GM23338 (cell line): ENCODE measurements around the gene IRAK1. TPM values are rescaled to one million over a fixed set of nuclear protein-coding genes. Genes with fewer than 3 reads are reported as not detected.

Experiments used
- ATAC-seq: fragments of 200-7000 bp; cut with Tn5 transposase; 3 replicates; pipeline ENCODE4 v1.9.1; 2020
- DNase-seq: peaks from one replicate; pipeline ENCODE4 v3.0.0-alpha.2; 2015; ENCODE audit warnings: low spot score
- H2AFZ ChIP-seq: fragments of 200-600 bp; sonication (generic); 2 replicates; pipeline ENCODE4 v1.8.0; 2016; ENCODE audit warnings: antibody characterized with exemption, mild to moderate bottlenecking, moderate library complexity
- H3F3A ChIP-seq: fragments of 200-600 bp; sonication (generic); replicated peaks from 2 replicates; pipeline ENCODE4 v1.8.0; 2017; ENCODE audit warnings: antibody characterized with exemption, mixed run types, low read depth
- H3K27ac ChIP-seq: fragments of 200-600 bp; sonication (generic); 2 replicates; pipeline ENCODE4 v1.6.1; 2016; ENCODE audit warnings: low read depth
- H3K27me3 ChIP-seq: fragments of 200-600 bp; sonication (generic); 2 replicates; pipeline ENCODE4 v1.8.0; 2016; ENCODE audit warnings: mild to moderate bottlenecking, mixed run types, moderate library complexity; ENCODE audit not compliant: insufficient read depth
- H3K36me3 ChIP-seq: fragments of 200-600 bp; sonication (generic); 2 replicates; pipeline ENCODE4 v1.8.0; 2016; ENCODE audit warnings: mild to moderate bottlenecking; ENCODE audit not compliant: insufficient read depth
- H3K4me1 ChIP-seq: fragments of 200-600 bp; sonication (generic); 2 replicates; pipeline ENCODE4 v1.8.0; 2016; ENCODE audit warnings: mild to moderate bottlenecking, moderate library complexity; ENCODE audit not compliant: insufficient read depth
- H3K4me2 ChIP-seq: fragments of 200-600 bp; sonication (generic); 2 replicates; pipeline ENCODE4 v1.7.1; 2017; ENCODE audit warnings: mixed run types
- H3K4me3 ChIP-seq: fragments of 200-600 bp; sonication (generic); 2 replicates; pipeline ENCODE4 v1.6.1; 2016; ENCODE audit warnings: mixed run types
- H3K79me2 ChIP-seq: fragments of 200-600 bp; sonication (generic); replicated peaks from 2 replicates; pipeline ENCODE4 v1.8.0; 2017; ENCODE audit warnings: mild to moderate bottlenecking; ENCODE audit not compliant: insufficient read depth
- H3K9me2 ChIP-seq: fragments of 200-600 bp; sonication (generic); 2 replicates; pipeline ENCODE4 v1.8.0; 2017; ENCODE audit not compliant: insufficient read depth
- H4K20me1 ChIP-seq: fragments of 200-600 bp; sonication (generic); replicated peaks from 2 replicates; pipeline ENCODE4 v1.8.0; 2017; ENCODE audit warnings: mild to moderate bottlenecking; ENCODE audit not compliant: insufficient read depth
- H3K27ac Mint-ChIP-seq: 2 replicates; pipeline ENCODE4 v1.8.0; 2020; ENCODE audit warnings: inconsistent platforms, mild to moderate bottlenecking, moderate library complexity, mixed read lengths
- H3K27me3 Mint-ChIP-seq: 3 replicates; pipeline ENCODE4 v1.8.0; 2022; ENCODE audit warnings: low read depth, mild to moderate bottlenecking, moderate library complexity, mixed read lengths, inconsistent platforms; ENCODE audit not compliant: insufficient read depth, poor library complexity
- H3K36me3 Mint-ChIP-seq: 3 replicates; pipeline ENCODE4 v1.8.0; 2021; ENCODE audit warnings: low read depth, mild to moderate bottlenecking, inconsistent platforms, moderate library complexity, mixed read lengths
- H3K4me1 Mint-ChIP-seq: 3 replicates; pipeline ENCODE4 v1.8.0; 2020; ENCODE audit warnings: mild to moderate bottlenecking, inconsistent platforms, mixed read lengths
- H3K4me3 Mint-ChIP-seq: 3 replicates; pipeline ENCODE4 v1.8.0; 2021; ENCODE audit warnings: moderate library complexity, mild to moderate bottlenecking, inconsistent platforms, mixed read lengths
- H3K9me3 Mint-ChIP-seq: 3 replicates; pipeline ENCODE4 v1.8.0; 2020; ENCODE audit warnings: moderate library complexity, mild to moderate bottlenecking, inconsistent platforms, mixed read lengths
- CREB1 ChIP-seq: fragments of 250-450 bp; sonication (Bioruptor Pico); IDR thresholded peaks from 2 replicates; pipeline ENCODE4 v1.5.0; 2020; ENCODE audit warnings: low read depth, mild to moderate bottlenecking, moderate library complexity
- EZH2phosphoT487 ChIP-seq: fragments of 200-600 bp; sonication (generic); IDR thresholded peaks from one replicate; pipeline ENCODE4 v1.8.1; 2018; ENCODE audit warnings: antibody characterized with exemption; ENCODE audit not compliant: unreplicated experiment
- JUNB ChIP-seq: IDR thresholded peaks from one replicate; pipeline ENCODE4 v1.6.1; 2016; ENCODE audit warnings: antibody characterized with exemption; ENCODE audit not compliant: unreplicated experiment
- NANOG ChIP-seq: IDR thresholded peaks from 2 replicates; pipeline ENCODE4 v1.6.1; 2016; ENCODE audit warnings: antibody characterized with exemption, borderline replicate concordance
- POLR2AphosphoS5 ChIP-seq: IDR thresholded peaks from 2 replicates; pipeline ENCODE4 v1.6.1; 2016; ENCODE audit warnings: antibody characterized with exemption, low read depth
- STAT1 ChIP-seq: IDR thresholded peaks from one replicate; pipeline ENCODE4 v1.6.1; 2016; ENCODE audit warnings: antibody characterized with exemption; ENCODE audit not compliant: unreplicated experiment
- ZNF114 ChIP-seq: fragments of 250-450 bp; sonication (Bioruptor Pico); IDR thresholded peaks from 2 replicates; pipeline ENCODE4 v1.5.0; 2020; ENCODE audit warnings: mild to moderate bottlenecking, moderate library complexity
- ZNF331 ChIP-seq: fragments of 250-450 bp; sonication (Bioruptor Pico); IDR thresholded peaks from 2 replicates; pipeline ENCODE4 v1.5.0; 2020; ENCODE audit warnings: low read depth, mild to moderate bottlenecking, moderate library complexity
- polyA plus RNA-seq: library from polyadenylated mRNA; unstranded; fragments of >200 nt; fragmentation: Nextera tagmentation; extraction: Ambion mirVana; gene quantifications from 2 replicates; pipeline ENCODE4 v1.2.1, GENCODE V29; 2016
- total RNA-seq: library from RNA; depleted of rRNA; stranded (reverse); fragments of >200 nt; shearing (Covaris generic); gene quantifications from 2 replicates; pipeline ENCODE4 v1.2.3, GENCODE V29; 2014
- TF ChIP-seq, protein P1 (sequence below): IDR thresholded peaks from 2 replicates; pipeline ENCODE4 v1.6.1; 2016; ENCODE audit warnings: antibody characterized with exemption
- TF ChIP-seq, protein P2 (sequence below): IDR thresholded peaks from one replicate; pipeline ENCODE4 v1.6.1; 2018; ENCODE audit warnings: antibody characterized with exemption; ENCODE audit not compliant: unreplicated experiment
- TF ChIP-seq, protein P3 (sequence below): fragments of 250-450 bp; sonication (Bioruptor Pico); IDR thresholded peaks from 2 replicates; pipeline ENCODE4 v1.5.0; 2020; ENCODE audit warnings: mild to moderate bottlenecking, moderate library complexity
- TF ChIP-seq, protein P4 (sequence below), 2 experiments: fragments of 200-600 bp in 1 of 2; sonication (generic) in 1 of 2; conservative IDR thresholded peaks; 2 replicates each; pipeline versions ENCODE4 v1.5.1 to v1.6.1; 2016 to 2017; ENCODE audit warnings: antibody characterized with exemption in 2 of 2, low read depth in 2 of 2, mild to moderate bottlenecking in 2 of 2, moderate library complexity in 1 of 2

IRAK1 gene
- total and polyA plus RNA-seq, 2 experiments from 2014 or later = 21.6 to 38.0 TPM

GRCh38 chrX:154068560-154068959 lies 48.9 kb upstream of the IRAK1 start:
- peaks cover 7% of the 10 kb centered on the region for H3K4me1 Mint-ChIP-seq
- Histone ChIP-seq H4K20me1 (no peaks in the 10 kb centered on the region; the same call in 1 of the 2 replicates), H3K27ac (no peak overlapping the region), H3K27me3 (no peaks in the 10 kb centered on the region), H3F3A (no peaks in the 10 kb centered on the region), H2AFZ (no peak overlapping the region), H3K4me1 (no peaks in the 10 kb centered on the region), H3K4me2 (no peak overlapping the region), H3K9me2 (no peaks in the 10 kb centered on the region), H3K4me3 (no peak overlapping the region), H3K36me3 (no peaks in the 10 kb centered on the region), H3K79me2 (peaks cover 80% of the 10 kb centered on the region)
- TF ChIP-seq CREB1 = no peak
- no peak for TF ChIP-seq ZNF331 (CRISPR knock-in tag)
- no peak for TF ChIP-seq JUNB
- no peak for TF ChIP-seq POLR2AphosphoS5
- no peak for TF ChIP-seq STAT1
- no peak for TF ChIP-seq ZNF114
- no peak for TF ChIP-seq EZH2phosphoT487
- TF ChIP-seq, protein P1, sequence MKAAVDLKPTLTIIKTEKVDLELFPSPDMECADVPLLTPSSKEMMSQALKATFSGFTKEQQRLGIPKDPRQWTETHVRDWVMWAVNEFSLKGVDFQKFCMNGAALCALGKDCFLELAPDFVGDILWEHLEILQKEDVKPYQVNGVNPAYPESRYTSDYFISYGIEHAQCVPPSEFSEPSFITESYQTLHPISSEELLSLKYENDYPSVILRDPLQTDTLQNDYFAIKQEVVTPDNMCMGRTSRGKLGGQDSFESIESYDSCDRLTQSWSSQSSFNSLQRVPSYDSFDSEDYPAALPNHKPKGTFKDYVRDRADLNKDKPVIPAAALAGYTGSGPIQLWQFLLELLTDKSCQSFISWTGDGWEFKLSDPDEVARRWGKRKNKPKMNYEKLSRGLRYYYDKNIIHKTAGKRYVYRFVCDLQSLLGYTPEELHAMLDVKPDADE = no peak
- TF ChIP-seq, protein P2, sequence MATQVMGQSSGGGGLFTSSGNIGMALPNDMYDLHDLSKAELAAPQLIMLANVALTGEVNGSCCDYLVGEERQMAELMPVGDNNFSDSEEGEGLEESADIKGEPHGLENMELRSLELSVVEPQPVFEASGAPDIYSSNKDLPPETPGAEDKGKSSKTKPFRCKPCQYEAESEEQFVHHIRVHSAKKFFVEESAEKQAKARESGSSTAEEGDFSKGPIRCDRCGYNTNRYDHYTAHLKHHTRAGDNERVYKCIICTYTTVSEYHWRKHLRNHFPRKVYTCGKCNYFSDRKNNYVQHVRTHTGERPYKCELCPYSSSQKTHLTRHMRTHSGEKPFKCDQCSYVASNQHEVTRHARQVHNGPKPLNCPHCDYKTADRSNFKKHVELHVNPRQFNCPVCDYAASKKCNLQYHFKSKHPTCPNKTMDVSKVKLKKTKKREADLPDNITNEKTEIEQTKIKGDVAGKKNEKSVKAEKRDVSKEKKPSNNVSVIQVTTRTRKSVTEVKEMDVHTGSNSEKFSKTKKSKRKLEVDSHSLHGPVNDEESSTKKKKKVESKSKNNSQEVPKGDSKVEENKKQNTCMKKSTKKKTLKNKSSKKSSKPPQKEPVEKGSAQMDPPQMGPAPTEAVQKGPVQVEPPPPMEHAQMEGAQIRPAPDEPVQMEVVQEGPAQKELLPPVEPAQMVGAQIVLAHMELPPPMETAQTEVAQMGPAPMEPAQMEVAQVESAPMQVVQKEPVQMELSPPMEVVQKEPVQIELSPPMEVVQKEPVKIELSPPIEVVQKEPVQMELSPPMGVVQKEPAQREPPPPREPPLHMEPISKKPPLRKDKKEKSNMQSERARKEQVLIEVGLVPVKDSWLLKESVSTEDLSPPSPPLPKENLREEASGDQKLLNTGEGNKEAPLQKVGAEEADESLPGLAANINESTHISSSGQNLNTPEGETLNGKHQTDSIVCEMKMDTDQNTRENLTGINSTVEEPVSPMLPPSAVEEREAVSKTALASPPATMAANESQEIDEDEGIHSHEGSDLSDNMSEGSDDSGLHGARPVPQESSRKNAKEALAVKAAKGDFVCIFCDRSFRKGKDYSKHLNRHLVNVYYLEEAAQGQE = no peak
- TF ChIP-seq NANOG = no peak
- TF ChIP-seq, protein P3, sequence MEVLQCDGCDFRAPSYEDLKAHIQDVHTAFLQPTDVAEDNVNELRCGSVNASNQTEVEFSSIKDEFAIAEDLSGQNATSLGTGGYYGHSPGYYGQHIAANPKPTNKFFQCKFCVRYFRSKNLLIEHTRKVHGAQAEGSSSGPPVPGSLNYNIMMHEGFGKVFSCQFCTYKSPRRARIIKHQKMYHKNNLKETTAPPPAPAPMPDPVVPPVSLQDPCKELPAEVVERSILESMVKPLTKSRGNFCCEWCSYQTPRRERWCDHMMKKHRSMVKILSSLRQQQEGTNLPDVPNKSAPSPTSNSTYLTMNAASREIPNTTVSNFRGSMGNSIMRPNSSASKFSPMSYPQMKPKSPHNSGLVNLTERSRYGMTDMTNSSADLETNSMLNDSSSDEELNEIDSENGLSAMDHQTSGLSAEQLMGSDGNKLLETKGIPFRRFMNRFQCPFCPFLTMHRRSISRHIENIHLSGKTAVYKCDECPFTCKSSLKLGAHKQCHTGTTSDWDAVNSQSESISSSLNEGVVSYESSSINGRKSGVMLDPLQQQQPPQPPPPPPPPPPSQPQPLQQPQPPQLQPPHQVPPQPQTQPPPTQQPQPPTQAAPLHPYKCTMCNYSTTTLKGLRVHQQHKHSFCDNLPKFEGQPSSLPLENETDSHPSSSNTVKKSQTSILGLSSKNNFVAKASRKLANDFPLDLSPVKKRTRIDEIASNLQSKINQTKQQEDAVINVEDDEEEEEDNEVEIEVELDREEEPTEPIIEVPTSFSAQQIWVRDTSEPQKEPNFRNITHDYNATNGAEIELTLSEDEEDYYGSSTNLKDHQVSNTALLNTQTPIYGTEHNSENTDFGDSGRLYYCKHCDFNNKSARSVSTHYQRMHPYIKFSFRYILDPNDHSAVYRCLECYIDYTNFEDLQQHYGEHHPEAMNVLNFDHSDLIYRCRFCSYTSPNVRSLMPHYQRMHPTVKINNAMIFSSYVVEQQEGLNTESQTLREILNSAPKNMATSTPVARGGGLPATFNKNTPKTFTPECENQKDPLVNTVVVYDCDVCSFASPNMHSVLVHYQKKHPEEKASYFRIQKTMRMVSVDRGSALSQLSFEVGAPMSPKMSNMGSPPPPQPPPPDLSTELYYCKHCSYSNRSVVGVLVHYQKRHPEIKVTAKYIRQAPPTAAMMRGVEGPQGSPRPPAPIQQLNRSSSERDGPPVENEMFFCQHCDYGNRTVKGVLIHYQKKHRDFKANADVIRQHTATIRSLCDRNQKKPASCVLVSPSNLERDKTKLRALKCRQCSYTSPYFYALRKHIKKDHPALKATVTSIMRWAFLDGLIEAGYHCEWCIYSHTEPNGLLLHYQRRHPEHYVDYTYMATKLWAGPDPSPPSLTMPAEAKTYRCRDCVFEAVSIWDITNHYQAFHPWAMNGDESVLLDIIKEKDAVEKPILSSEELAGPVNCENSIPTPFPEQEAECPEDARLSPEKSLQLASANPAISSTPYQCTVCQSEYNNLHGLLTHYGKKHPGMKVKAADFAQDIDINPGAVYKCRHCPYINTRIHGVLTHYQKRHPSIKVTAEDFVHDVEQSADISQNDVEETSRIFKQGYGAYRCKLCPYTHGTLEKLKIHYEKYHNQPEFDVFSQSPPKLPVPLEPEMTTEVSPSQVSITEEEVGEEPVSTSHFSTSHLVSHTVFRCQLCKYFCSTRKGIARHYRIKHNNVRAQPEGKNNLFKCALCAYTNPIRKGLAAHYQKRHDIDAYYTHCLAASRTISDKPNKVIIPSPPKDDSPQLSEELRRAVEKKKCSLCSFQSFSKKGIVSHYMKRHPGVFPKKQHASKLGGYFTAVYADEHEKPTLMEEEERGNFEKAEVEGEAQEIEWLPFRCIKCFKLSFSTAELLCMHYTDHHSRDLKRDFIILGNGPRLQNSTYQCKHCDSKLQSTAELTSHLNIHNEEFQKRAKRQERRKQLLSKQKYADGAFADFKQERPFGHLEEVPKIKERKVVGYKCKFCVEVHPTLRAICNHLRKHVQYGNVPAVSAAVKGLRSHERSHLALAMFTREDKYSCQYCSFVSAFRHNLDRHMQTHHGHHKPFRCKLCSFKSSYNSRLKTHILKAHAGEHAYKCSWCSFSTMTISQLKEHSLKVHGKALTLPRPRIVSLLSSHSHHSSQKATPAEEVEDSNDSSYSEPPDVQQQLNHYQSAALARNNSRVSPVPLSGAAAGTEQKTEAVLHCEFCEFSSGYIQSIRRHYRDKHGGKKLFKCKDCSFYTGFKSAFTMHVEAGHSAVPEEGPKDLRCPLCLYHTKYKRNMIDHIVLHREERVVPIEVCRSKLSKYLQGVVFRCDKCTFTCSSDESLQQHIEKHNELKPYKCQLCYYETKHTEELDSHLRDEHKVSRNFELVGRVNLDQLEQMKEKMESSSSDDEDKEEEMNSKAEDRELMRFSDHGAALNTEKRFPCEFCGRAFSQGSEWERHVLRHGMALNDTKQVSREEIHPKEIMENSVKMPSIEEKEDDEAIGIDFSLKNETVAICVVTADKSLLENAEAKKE (CRISPR knock-in tag) = no peak
- TF ChIP-seq, protein P4, sequence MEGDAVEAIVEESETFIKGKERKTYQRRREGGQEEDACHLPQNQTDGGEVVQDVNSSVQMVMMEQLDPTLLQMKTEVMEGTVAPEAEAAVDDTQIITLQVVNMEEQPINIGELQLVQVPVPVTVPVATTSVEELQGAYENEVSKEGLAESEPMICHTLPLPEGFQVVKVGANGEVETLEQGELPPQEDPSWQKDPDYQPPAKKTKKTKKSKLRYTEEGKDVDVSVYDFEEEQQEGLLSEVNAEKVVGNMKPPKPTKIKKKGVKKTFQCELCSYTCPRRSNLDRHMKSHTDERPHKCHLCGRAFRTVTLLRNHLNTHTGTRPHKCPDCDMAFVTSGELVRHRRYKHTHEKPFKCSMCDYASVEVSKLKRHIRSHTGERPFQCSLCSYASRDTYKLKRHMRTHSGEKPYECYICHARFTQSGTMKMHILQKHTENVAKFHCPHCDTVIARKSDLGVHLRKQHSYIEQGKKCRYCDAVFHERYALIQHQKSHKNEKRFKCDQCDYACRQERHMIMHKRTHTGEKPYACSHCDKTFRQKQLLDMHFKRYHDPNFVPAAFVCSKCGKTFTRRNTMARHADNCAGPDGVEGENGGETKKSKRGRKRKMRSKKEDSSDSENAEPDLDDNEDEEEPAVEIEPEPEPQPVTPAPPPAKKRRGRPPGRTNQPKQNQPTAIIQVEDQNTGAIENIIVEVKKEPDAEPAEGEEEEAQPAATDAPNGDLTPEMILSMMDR (conservative IDR thresholded peaks at IDR 0.05; ENCODE audit: low read depth in 2 of 2) = no peak
- no peaks in the 10 kb centered on the region for H3K36me3 Mint-ChIP-seq
- H3K27ac Mint-ChIP-seq = no peak overlapping the region
- DNase-seq (no peak), ATAC-seq (no peak)
- H3K27me3 Mint-ChIP-seq = no peaks in the 10 kb centered on the region
- no peaks in the 10 kb centered on the region for H3K9me3 Mint-ChIP-seq
- H3K4me3 Mint-ChIP-seq = no peak overlapping the region
